HG03442 (cell line): Measurements from ENCODE around the gene RPS29.
"Not testable (repeated sequence)": the region's sequence is repeated elsewhere in the genome, so short reads cannot be mapped to it uniquely, and the experiment has no call there.

Source experiments
- ATAC-seq: cut with Tn5 transposase; IDR thresholded peaks from one replicate; pipeline ENCODE4 v1.9.1; 2021; ENCODE audit warnings: mild to moderate bottlenecking, moderate library complexity; ENCODE audit not compliant: unreplicated experiment

Gene RPS29

DNA sequence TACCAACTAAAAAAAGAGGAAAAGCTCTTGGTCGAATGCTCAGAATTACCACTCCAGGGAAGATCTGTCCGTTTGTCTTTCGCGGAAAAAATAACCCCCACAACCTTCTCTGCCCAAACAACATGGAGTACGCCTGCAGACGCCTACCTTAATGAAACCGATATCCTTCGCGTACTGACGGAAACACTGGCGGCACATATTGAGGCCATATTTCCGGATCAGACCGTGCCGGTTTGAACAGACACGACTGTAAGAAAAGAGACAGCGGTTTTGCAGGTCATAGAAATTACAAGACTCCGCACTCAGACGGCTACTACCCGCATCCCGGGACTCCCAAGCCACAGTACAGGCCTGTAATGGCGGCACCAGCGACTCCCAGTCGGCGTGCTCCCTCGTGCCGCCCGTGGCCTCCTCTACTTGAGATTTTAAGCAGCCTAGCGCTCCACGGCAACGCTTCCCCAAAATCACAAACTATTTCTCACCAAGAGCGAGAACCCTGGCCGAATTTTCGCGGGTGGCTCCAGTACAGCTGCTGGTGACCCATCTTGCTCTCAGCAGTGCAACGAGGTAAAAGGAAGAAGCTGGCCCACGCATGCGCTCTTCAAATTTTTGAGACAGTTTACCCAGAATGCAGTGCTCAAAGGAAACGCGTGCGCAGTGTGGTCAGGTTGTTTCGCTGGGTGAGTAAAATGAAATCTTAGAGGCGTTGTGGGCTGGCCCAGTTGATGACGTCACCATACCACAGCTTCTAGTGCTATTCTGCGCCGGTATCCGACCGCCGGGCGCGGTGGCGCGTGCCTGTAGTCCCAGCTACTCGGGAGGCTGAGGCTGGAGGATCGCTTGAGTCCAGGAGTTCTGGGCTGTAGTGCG, at the start of gene RPS29:
Gene RPS29, minus strand, starts transcription at position 578 of the 870 bp plus-strand sequence. Its CDS starts 34 bp downstream, at position 544.
- ATAC-seq: peak; percentile 87

DNA sequence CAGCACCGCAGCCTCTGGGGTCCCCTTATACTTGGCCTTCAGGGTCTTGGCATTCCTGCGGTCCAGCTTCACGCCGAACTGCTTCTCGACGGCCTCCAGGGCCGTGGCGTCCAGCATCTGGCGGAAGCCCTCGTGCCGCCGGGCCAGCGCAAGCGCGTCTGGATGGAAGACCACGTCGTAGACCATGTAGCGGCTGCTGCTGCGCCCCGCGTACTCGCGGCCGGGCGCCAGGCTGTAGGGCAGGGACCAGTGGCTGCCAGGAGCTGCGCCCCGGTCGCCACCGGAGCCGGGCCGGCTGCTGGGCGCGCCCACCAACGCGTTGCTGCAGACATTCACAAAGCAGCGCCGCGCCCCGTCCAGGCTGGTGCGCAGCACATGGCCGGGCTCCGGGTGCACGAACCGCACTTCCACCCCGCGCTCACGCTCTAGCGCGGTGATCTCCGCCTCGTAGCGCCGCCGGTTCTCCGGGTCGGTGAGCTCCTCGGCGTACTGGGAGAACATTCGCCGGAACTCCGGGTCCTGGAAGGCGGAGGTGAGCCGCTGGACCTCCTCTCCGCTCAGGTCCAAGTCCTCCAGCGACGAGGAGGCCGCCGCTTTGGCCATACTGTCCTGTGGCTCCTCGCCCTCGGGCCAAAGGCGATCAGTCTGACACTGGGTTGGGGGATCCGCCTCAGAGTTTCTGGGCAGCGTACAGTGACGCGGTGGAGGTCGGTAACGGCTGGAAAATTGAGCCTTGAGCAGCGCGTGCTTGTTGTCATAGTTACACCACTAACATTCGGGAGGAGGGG, 48.6 kb upstream of the RPS29 start, which contains the start of gene DNAAF2:
Gene DNAAF2, minus strand, starts transcription at position 698 of the 788 bp plus-strand sequence. Its CDS starts 95 bp downstream, at position 603.
- peak; percentile 23 for ATAC-seq

DNA sequence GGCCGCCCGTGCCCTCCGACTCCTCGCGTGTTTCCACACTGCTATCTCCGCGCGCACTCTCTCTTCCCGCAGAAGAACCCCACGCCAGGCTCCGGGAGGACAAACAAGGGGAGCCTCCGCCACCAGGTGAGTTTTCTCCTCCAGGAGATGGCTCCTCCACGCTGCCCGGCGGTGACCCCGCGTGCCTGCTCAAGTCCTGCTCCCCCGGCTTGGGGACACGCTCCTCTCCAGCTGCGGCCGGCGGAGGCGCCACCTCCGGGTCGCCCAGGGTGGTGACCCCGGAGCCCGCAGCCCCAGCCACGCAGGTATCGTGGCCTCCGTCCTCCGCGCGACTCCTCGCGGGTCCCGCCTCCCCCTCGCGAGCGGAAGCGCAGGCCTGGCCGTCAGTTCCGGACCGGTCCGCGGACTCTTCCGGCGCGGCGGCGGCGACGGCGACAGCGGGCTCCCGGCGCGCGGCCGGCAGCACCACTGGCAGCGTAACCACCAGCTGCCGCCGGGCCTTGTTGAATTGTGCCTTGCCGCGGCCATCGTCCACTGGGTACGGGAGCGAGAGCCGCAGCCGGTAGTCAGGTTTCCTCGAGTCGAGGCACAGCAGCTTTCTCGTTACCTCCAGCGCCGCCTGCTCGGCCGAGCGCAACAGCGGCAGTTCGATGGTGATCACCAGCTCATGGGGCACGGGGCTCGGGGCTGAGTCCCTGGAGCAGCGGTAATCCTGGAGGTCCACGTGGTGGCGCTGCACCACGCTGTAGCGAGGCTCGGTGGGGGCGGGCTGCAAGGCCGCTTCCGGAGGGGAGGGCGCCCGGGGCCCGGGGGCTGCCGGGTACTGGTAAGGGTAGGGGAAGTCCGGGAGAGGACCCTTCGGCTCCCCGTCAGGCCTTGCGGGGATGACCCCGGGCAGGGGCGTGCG, 47.7 kb upstream of the RPS29 start:
- ATAC-seq: peak; percentile 75

DNA sequence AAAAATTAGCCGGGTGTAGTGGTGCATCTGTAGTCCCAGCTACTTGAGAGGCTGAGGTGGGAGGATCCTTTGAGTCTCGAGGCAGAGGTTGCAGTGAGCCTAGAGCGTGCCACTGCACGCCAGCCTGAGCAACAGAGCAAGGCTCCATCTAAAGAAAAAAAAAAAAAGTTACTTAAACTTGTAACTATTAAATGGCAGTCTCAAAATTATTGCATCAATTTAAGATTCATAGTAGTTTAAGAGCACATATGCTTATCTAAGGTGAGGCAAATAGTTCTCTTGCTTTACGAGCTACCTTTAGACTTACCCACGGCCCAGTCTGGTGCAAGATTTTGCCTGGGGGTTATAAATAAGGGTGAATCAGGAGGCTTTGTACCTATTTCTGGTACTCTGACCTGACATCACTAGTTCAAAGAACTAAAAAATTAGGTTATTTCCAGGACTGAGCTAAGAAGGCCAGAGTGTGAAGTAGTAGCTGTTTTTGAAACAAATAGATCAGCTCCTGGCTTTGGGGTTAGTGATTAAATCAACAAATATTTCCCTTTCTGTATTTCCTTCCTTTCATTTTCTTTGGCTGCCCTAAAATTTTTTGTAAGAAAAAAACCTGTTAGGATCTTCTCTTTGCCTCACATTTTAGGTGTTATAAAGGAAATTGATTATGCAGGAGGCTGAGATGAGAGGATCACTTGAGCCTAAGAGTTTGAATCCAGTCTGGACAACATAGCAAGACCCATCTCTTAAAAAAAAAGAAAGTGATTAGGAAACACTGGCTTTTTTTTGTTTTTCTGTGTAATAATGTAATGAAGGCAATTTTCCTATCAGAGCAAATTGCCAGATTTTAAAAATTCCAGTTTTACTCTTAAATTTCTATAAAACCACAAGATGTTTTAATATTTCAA, 38.0 kb upstream of the RPS29 start:
- ATAC-seq: no peak

DNA sequence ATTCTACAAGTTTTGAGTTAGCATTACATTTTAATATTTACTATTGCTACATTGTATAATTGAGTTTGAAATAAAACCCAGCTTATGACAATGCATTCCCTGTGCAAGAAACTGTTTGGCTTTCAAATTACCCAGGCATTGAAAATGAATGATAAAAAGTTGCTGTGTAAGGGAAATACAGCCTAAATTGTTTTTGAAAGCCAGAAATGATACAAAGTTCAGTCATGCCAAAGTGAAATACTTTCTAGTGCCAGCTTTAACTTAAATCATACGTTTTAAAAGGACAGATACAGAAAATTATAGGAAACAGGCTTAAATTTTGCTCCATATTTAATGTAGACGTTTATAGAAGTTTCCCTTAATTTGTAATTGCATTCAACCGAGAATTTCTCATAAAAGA, 37.2 kb upstream of the RPS29 start:
- ATAC-seq: no peak

DNA sequence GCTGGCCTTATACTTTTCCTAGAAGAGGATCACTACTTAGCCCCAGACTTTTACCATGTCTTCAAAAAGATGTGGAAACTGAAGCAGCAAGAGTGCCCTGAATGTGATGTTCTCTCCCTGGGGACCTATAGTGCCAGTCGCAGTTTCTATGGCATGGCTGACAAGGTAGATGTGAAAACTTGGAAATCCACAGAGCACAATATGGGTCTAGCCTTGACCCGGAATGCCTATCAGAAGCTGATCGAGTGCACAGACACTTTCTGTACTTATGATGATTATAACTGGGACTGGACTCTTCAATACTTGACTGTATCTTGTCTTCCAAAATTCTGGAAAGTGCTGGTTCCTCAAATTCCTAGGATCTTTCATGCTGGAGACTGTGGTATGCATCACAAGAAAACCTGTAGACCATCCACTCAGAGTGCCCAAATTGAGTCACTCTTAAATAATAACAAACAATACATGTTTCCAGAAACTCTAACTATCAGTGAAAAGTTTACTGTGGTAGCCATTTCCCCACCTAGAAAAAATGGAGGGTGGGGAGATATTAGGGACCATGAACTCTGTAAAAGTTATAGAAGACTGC, 35.9 kb upstream of the RPS29 start:
- no peak for ATAC-seq

DNA sequence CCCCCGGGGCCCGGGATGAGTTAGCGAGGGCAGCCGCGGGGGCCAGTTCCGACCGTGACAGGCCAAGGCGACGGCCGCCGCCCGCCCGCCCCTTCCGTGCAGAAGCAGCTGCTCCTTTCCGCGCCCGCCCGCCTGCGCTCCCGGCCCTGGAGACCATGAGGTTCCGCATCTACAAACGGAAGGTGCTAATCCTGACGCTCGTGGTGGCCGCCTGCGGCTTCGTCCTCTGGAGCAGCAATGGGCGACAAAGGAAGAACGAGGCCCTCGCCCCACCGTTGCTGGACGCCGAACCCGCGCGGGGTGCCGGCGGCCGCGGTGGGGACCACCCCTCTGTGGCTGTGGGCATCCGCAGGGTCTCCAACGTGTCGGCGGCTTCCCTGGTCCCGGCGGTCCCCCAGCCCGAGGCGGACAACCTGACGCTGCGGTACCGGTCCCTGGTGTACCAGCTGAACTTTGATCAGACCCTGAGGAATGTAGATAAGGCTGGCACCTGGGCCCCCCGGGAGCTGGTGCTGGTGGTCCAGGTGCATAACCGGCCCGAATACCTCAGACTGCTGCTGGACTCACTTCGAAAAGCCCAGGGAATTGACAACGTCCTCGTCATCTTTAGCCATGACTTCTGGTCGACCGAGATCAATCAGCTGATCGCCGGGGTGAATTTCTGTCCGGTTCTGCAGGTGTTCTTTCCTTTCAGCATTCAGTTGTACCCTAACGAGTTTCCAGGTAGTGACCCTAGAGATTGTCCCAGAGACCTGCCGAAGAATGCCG, 35.1 kb upstream of the RPS29 start:
- ATAC-seq: peak; percentile 22

DNA sequence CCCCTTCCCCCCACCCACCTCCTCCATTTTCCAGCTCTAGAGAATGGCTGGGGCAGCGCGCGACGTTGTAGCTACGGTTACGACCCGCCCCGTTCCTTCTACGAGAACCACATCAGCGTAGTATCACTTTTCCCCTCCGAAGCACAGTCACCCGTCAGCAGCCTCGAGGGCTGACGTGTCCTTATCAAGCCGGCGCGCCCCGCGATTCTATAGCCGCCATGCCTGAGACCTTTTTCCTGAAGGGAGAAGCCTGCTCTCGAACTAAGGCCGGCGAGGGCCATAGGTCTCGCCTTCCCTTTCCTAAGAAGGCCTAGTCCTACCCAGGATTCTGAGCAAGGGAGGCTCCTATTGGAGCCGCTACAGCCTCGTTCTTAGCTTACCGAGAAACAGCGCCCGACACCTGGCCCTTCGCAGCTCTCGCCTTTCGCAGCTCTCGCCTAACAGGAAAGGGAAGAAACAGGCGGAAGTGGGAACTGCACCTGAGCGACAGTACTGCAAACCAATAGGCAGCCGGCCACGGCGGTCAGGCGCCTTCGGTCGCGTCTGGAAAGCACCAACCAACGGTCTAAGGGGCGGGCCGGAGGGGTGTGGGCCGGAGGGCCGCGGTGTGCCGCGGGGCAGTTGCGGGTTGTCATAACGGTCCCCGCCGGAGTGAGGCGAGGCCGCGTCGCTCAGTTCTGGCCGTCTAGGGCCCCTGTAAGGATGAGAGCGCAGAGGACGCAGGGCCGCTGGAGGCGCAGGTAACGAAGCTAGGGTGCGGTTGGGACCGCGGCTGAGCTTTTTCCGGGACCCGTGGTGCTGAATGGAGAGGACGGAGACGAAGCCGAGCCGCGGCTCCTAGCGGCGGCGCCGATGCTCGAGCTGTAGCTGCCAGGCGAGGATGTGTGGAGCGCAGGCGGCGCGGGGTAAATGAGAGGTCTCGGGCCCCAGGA, 34.3 kb upstream of the RPS29 start, which contains the start of the genes MGAT2 and RPL36AL:
Gene MGAT2, plus strand, starts transcription at position 618 of the 932 bp plus-strand sequence. CDS start 470 bp downstream, outside the sequence.
Gene RPL36AL, minus strand, starts transcription at position 445 of the 932 bp plus-strand sequence. CDS start 1,522 bp downstream, outside the sequence.
- peak; percentile 91 for ATAC-seq

DNA sequence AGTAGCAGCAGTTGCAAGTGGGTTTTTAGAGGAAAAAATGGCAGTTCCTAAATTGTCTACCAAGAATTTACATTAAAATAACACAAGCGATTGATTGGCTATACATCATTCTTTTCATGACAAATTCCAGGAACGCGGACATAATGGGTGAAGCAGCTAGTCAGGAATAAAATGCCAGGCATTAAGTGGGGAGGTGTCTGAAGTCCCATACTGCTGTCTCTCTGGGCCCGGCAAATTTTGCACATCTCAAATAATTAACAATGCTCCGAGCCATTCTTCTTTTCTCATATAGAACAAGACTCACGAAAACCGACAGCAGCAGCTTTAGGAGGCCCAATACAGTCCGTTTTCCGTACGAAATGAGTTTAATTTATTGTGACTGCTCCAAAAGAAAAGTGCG, 33.5 kb upstream of the RPS29 start:
- no peak for ATAC-seq

DNA sequence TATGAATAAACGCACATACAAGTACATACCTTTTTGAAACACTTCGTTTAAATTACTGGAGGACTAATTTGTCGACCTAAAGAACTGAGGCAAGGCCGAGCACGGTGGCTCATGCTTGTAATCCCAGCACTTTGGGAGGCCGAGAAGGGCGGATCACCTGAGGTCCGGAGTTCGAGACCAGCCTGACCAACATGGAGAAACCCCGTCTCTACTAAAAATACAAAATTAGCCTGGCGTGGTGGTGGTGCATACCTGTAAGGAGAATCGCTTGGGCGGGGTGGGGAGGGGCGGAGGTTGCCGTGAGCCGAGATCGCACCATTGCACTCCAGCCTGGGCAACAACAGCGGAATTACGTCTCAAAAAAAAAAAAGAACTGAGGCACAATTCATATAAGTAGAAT, 33.1 kb upstream of the RPS29 start:
- not testable (repeated sequence) for ATAC-seq

DNA sequence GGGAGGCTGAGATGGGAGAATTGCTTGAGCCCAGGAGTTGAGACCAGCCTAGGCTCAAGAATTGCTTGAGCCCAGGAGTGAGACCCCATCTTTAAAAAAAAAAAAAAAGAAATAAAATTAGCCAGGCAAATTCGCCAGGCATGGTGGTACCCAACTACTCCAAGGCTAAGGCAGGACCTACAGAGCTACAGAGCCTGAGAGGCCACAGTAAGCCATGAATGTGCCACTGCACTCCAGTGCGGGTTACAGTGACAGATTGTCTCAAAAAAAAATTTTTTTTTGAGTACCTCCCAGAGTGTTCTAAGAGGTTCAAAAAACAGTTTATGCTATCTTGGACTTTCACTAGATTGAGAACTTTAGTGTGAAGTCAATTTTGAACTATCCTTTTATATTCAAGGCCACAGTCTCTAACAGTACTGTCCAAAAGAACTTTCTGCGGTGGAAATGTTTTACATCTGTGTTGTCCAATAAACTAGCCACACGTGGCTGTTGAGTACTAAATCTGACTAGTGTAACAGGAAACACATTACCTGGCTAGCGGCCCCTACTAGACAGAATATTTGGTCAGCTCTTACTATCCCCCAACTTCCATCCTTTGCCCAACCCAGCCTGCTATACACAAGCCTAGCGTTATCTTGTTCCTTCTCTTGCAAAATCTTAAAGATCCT, 31.8 kb upstream of the RPS29 start:
- no peak for ATAC-seq

DNA sequence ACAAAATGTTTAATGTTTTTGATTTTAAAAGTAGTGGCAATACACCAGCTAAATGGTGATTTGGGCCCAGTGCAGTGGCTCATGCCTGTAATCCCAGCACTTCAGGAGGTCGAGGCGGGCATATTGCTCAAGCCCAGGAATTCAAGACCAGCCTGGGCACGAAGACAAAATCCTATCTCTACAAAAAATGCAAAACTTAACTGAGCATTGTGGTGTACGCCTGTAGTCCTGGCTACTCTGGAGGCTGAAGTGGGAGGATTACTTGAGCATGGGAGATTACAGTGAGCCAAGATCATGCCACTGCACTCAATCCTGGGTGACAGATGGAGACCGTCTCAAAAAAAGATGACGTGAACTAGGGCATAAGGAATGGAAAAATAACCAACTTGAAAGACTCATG, 29.6 kb upstream of the RPS29 start:
- ATAC-seq: no peak

DNA sequence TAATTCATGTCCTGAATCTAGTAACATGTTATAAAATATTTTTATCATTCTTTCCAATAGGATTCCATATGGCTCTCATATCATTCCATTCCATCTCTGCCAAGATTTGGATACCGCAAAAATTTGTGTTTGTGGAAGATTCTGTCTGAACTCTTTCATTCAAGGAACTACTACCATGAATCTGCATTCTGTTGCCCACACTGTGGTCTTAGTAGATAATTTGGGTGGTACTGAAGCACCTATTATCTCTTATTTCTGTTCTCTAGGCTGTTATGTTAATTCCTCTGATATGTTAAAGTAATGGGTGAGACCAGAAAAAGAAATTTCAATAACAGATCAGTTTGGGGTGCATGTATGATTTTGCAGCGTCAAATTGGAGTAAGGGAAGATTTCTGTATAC, 28.0 kb upstream of the RPS29 start:
- no peak for ATAC-seq

DNA sequence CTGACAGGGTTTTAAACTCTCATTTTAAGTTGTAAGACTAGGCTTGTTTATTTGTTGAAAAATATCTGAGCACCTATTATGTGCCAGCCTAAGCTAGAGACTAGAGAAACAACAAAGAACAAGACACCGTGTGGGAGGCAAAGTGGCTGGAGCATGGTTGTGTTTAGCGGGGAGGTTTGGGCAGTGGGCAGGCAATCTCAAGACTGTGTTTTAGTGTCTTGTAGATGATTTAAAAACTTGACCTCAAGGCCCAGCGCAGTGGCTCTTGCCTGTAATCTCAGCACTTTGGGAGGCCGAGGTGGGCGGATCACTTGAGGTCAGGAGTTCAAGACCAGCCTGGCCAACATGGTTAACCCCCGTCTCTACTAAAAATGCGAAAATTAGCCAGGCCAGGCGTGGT, 26.5 kb upstream of the RPS29 start:
- no peak for ATAC-seq

DNA sequence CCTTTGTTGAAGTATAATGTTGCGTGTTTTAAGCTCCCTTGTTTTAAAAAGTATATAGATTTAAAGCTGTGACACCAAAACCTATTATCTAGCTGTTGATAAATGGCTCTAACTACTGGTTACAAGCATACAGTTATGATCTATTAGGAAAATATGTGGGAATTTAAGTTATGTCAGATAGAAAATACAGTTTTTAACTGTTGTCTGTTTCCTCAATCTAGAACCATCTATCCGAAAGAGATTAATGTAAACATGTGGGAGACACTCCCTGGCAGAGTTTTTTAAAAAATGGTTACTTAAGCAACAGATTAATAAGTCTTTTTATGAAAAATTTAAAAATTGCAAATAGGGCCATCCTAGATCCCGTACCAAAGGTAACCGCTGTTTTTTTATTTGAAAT, 26.1 kb upstream of the RPS29 start:
- ATAC-seq: no peak

DNA sequence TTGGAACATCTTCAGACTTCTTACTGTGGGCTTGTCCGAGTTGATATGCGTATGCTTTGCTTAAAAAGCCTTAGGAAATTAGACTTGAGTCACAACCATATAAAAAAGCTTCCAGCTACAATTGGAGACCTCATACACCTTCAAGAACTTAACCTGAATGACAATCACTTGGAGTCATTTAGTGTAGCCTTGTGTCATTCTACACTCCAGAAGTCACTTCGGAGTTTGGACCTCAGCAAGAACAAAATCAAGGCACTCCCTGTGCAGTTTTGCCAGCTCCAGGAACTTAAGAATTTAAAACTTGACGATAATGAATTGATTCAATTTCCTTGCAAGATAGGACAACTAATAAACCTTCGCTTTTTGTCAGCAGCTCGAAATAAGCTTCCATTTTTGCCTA, 21.4 kb upstream of the RPS29 start:
- ATAC-seq: no peak
